Measurements from ENCODE around the gene RAB11FIP3. TPM values are rescaled to one million over a fixed set of nuclear protein-coding genes. Genes with fewer than 3 reads are reported as not detected.

Gene RAB11FIP3
- total RNA-seq, 2 donors from 2014 or later: 21.2 to 23.2 TPM

DNA sequence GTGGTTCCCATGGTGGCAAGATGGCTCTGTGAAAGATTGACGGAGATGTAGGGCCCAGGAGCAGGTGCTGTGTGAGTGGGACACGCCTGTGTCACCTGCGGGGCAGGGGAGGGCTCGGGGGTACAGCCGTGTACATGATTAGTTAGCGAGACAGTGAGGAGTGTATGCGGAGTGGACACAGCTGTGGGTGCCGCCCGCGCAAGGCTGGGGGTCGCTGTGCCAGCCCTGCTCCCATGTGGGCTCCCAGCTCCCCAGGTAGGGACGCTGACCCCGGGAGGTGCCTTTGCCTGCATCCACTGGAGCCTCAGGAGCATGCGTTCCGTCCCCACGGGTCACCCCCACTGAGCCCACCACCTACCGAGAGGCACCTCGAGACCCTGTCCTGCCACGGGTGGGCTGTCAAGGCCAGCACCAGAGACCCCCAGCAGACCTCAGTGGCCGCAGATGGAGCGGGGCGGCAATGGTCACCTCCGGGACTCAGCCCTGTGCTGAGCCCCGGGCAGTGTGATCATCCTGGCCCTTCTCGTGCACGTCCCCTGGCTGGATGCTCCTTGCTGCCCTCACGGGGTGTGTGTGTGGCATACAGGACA is 109.5 kb downstream of the RAB11FIP3 start:
- ATAC-seq (no peak), DNase-seq (no peak)
- intact Hi-C loops (cut with DNase I, micrococcal nuclease): no loop called here

- DNase-seq (peak; percentile 85 to 87), ATAC-seq (peak; percentile 73)
- intact Hi-C loops (cut with DNase I, micrococcal nuclease): no loop called here
Observed at GRCh38 chr16:535446-536405, 110.3 kb downstream of the RAB11FIP3 start.

- ATAC-seq: no peak
- intact Hi-C loops (cut with DNase I, micrococcal nuclease): no loop called here
- no peak for DNase-seq
Observed at GRCh38 chr16:536746-537145, 111.3 kb downstream of the RAB11FIP3 start.

DNA sequence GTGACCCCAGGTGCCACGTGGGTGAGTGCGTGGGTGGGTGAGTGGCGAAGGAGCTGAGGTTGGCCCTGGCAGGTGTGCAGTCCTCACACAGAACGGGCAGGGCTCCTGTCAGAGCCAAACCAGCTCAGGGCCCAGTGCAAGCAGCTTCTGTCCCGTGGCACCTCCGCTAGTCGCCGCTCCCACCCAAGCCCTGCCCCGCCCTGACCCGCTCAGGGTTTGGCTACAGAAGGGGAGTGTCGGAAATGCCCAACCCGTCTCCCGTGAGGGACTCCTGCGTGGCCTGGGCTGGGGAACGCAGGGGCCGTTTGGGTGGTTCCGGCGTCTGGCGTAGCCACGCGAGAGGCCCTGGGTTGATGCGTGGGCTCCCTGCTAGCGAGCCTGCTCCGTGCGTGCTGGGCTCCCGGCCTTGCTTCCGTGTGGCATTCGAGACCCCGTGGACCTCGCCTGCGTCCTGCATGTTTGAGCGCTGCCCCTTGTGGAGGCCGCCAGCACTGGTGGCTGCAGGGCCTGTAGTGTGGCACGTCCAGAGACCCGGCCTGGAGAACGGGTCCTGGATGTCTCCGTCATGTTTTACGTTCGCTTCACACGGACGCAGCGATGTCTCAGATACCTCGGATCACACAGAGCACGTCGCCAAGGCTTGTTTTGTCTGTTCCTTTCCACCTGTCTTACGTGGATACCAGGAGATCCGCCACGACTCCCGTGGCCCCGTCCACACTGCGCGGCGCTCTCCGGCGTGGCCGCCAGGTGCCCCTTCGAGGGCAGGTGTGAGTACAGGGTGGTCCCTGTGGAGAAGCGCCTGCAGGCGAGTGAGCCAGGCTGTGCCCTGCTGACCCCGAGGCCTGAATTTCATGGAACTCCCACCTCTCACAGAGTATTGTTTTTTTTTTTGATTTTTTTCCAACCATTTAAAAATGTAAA is 112.2 kb downstream of the RAB11FIP3 start:
- DNase-seq (no peak), ATAC-seq (no peak)
- intact Hi-C loops (cut with DNase I, micrococcal nuclease): no loop called here

DNA sequence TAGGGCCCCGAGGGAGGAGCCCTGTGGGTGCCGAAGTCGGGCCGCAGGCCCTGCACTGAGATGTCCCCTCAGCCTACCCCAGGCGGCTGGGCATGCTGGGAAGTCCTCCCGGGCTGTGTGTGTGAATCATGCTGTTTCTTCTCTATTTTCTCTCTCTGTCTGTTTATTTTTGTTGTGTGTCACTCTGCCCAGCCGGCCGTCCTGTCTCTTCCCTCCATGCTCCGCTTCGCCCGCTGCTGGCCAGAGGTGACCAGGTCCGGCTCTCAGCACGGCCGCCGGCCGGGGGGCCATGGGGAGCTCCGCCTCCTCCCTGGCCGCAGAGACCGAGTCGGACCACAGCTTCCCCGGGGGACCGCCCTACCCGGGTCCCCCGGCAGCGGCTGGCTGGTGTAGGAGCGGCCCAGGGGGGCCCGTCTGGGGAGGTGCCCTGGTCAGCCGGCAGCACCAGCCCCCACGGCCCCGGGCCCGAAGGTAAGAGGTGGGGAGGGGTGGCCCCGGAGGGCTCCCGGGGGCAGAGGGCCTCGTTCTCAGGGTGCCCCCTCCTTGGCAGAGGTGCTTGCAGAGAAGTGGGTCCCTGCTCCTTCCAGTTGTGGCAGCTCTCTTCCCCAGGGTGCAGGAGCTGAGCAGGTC is 114.6 kb downstream of the RAB11FIP3 start:
- intact Hi-C loops (cut with DNase I, micrococcal nuclease): no loop called here
- no peak for DNase-seq
- no peak for ATAC-seq

DNA sequence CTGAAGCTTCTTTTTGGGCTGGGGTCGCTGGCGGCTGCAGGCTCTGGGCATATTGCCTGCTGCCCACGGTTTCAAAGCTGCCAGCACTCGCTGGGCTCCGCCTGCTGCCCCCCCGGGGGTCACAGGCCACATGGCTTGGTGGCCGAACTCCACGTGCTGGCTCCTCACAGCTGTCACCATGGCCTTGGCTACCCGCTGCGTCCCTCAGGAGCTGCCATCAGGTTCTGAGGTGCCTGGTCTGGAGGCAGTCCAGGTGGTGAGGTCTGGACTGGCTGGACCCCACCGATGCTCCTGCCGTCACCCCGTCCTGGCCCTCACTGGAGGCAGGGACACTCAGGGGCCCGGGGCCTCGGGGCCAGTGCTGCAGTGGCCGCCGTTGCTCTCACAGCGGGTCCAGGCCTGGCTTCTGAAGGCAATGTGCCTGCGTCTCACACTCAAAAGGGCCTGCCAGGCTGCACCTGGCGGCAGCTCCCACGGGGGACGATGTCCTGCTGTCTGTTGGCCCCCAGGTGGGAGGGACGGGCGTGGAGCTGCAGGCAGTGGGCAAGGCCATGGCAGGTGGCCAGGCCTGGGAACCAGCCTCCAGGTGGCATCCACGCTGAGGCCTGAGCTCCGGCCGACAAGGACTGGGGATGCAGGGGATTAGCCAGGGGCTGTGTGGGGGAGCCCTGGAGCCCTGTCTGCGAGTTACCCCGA is 115.3 kb downstream of the RAB11FIP3 start:
- ATAC-seq (no peak), DNase-seq (no peak)
- intact Hi-C loops (cut with DNase I, micrococcal nuclease): no loop called here

DNA sequence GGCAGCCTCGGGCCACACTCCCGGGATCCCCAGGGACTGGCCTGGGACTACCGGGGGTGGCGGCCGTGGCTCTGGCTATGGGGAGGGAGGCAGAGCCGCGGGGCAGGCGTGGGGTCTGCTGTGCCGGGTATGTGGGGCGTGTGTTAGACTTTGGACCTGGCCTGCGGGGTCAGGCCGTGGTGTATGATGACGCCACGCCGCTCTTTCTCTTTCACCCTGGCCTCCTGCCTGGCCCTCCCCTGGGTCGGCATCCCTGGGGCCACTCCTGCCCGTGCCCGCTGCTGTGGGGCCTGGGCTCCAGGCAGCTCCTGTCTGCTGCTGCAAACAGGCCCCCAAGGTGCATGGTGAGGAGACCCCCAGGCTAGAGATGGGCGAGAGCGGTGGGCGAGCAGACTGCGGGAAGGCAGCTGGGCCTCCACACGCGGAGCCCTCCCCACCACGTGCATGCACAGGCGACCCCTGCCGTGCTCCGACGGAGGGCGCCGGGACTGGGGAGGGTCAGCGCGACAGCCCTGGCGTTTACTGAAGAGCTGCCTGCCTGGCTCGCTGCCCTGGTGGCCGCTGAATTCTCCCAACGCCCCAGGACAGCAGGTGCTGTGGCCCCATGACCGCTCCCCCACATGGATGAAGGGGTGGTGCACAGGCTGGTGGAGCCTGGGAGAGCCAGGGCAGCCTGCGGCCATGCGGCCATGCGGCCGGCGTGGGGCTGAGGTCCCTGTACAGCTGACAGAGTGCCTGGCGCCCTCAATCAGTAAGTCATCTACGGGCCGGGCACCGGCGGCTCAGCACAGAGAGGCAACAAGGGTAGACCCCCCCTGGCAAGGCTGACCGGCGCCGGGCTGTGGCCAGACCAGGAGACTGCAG is 118.1 kb downstream of the RAB11FIP3 start:
- peak; percentile 8 for ATAC-seq
- DNase-seq: no peak
- intact Hi-C loops (cut with DNase I, micrococcal nuclease): no loop called here

- no peak for DNase-seq
- ATAC-seq: no peak
- intact Hi-C loops (cut with DNase I, micrococcal nuclease): no loop called here
Observed at GRCh38 chr16:544517-544916, 119.1 kb downstream of the RAB11FIP3 start.

- intact Hi-C loops (cut with DNase I, micrococcal nuclease): no loop called here
- ATAC-seq (peak; percentile 88), DNase-seq (peak; percentile 80 to 88)
Observed at GRCh38 chr16:546909-547770, 121.7 kb downstream of the RAB11FIP3 start.

DNA sequence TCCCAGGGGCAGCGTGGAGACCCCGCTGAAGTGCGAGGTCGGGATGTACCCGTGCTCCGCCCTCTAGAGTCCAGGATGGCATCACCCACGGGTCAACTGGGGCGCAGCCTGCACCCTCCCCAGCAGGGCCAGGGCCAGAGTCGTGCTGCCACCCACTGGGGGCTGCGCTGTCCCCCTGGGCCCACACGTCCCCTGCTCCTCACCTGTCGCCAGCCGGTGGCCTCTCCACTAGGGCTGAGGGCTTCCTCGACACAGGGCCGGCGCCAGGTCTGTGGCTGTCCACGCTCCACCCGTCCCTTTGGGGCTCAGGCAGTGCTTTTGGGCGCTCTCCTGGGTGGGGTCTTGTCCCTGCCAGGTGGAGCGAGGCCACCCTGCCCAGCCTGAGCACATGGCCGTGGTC is 123.1 kb downstream of the RAB11FIP3 start:
- ATAC-seq (no peak), DNase-seq (no peak)
- intact Hi-C loops (cut with DNase I, micrococcal nuclease): no loop called here

DNA sequence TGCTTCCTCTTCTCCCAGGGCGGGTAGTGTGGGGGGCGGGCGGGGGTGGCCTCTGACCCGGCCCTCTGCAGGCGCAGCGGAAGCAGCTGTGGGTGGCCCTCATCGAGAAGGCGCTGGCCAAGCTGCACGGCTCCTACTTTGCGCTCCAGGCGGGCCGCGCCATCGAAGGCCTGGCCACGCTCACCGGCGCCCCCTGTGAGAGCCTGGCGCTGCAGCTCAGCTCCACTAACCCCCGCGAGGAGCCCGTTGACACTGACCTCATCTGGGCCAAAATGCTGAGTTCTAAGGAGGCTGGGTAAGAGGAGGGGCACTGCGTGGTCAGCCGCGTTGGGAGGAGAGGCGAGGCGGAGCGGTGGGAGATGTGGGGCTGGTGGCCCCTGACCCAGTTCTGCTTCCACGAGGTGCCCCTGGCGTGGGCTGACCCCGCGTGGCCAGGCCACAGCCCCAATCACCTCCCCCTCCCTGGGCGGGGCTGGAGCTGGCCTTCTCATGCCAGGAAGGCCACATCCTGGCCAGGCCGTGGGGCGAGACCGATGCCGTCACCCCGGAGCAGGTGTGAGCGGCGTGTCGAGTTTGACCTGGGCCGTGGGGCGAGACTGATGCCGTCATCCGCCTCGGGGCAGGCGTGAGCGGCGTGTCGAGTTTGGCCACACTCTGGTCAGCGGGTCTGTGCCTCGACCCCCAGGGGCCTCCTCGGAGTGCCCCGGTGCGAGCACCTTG is 124.3 kb downstream of the RAB11FIP3 start:
- intact Hi-C loops (cut with DNase I, micrococcal nuclease): no loop called here
- ATAC-seq (no peak), DNase-seq (no peak)

GRCh38 chr16:551210-551609 is 125.8 kb downstream of the RAB11FIP3 start:
- ATAC-seq: no peak
- intact Hi-C loops (cut with DNase I, micrococcal nuclease): no loop called here
- DNase-seq: no peak

DNA sequence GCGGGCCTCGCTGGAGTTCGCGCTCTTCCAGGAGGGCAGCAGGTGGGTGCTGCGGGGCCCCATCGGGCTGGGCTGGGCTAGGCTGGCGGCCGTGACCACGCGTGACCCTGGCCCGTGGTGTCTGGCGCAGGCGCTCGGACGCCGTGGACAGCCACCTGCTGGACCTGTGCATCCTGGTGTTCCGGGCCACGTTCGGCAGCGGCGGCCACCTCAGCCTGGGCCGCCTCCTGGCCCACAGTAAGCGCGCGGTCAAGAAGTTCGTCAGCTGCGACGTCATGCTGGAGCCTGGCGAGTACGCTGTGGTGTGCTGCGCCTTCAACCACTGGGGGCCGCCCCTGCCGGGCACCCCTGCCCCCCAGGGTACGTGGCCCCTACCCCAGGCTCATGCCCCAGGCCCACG is 126.7 kb downstream of the RAB11FIP3 start:
- no peak for ATAC-seq
- DNase-seq: no peak
- intact Hi-C loops (cut with DNase I, micrococcal nuclease): no loop called here

DNA sequence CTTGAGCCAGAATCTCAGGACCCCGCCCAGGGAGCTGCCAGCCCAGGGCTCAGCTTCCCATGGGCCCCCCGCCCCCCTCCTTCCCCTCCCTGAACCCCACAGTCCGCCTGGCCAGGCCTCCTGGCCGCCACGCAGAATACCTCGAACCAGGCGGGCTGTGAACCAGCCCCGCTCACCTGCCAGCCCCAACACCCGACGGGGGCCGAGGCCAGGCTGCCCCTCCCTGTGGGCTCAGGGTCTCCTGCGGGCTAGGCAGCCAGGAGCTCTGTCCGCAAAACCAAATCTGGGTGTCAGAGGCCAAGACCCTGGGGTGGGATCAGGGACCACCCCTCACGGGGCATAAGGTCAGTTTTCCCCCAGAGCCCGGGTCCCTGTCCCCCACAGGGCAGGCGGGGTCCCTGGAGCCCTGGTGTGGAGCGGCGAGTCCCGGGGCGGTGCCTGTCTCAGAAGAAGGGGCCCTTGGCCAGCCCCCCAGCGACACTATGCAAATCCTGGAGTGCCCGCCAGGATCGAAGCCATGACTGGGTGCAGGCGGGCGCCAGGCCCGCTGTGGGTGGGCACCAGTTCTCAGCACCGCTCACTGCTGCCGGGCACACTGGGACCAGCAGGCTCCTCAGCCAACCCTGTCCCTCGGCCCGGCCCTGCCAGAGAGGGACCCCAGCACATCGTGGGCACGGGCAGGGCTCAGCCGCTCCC is 128.3 kb downstream of the RAB11FIP3 start:
- no peak for DNase-seq
- intact Hi-C loops (cut with DNase I, micrococcal nuclease): no loop called here
- no peak for ATAC-seq

- intact Hi-C loops (cut with DNase I, micrococcal nuclease): no loop called here
- no peak for ATAC-seq
- DNase-seq: no peak
Observed at GRCh38 chr16:554297-554621, 128.8 kb downstream of the RAB11FIP3 start.

All from left colon (tissue), 2 donors.